ENCODE measurements around the gene REN.

DNA sequence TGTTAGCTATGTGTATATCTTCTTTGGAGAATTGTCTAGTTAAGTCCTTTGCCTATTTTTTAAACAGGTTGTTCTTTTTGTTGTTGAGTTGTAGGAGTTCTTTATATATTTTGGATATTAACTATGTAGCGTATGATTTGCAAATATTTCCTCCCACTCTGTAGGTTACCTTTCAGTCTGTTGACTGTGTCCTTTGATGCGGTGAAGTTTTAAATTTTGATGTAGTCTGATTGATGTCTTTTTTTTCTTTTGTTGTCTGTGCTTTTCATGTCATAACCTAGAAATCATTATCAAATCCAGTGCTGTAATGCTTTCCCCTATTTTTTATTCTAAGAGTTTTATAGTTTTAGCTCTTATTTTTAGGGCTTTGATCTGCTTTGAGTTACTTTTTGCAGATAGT, 38.8 kb upstream of the REN start:
- TF ChIP-seq POLR2AphosphoS5 (IDR thresholded peaks at IDR 0.05), result no peak
- TF ChIP-seq, protein P1, sequence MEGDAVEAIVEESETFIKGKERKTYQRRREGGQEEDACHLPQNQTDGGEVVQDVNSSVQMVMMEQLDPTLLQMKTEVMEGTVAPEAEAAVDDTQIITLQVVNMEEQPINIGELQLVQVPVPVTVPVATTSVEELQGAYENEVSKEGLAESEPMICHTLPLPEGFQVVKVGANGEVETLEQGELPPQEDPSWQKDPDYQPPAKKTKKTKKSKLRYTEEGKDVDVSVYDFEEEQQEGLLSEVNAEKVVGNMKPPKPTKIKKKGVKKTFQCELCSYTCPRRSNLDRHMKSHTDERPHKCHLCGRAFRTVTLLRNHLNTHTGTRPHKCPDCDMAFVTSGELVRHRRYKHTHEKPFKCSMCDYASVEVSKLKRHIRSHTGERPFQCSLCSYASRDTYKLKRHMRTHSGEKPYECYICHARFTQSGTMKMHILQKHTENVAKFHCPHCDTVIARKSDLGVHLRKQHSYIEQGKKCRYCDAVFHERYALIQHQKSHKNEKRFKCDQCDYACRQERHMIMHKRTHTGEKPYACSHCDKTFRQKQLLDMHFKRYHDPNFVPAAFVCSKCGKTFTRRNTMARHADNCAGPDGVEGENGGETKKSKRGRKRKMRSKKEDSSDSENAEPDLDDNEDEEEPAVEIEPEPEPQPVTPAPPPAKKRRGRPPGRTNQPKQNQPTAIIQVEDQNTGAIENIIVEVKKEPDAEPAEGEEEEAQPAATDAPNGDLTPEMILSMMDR (IDR thresholded peaks at IDR 0.05), result no peak

All from breast epithelium (tissue), 3 donors.